GM19328 (cell line): ENCODE results near the gene CSF1R.
"Not testable (repeated sequence)": the region's sequence is repeated elsewhere in the genome, so short reads cannot be mapped to it uniquely, and the experiment has no call there.

ENCODE experiments used
- ATAC-seq: cut with Tn5 transposase; IDR thresholded peaks from one replicate; pipeline ENCODE4 v1.9.1; 2021; ENCODE audit warnings: mild to moderate bottlenecking, moderate library complexity; ENCODE audit not compliant: unreplicated experiment

Gene CSF1R

DNA sequence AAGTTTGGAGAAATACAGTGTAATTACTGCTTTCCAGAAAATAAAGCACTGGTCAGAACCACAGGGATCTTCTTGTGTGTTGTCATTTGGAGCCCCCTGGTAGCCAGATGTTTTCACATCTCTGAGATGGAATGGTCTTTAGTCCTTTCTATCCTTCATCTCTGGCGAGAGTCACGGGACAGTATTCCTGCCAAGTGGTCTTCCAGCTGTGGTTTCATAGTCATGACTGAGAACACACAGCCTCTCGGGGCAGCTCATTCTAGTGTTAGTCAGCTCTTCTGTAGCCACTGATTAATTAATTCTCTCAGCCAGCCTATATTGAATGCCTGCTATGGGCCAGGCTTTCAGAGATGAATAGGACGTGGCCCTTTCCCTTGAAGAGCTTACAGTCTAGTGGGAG lies 51.7 kb downstream of the CSF1R start:
- ATAC-seq = no peak

DNA sequence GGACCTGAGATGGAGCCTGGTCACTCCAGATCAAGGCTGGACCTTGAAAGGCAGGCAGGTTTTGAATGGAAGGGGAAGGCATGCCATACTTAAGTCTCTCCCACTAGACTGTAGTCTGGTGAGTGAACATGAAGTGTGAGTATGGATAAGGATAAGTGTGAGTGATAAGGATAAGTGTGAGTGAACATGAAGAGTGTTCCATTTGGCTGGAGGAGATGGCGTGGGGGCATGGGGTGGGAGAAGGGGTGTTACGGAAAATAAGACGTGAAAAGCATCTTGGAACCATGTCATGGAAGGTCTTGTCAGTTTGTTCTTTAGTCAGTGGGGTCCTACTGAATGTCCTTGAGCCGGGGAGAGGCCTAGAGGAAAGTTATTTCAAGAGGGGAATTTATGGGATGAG lies 53.0 kb downstream of the CSF1R start:
- ATAC-seq = no peak

DNA sequence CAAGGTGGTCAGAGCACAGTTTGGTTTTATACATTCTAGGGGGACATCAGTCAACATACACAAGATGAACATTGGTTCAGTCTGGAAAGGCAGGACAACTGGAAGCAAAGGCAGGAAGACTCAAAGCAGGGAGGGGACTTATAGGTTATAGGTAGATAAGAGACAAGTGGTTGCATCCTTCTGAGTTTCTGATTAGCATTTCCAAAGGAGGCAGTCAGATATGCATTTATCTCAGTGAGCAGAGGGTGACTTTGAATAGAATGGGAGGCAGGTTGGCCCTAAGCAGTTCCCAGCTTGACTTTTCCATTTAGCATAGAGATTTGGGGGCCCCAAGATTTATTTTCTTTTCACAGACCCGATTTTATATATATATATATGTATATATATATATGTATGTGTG lies 58.3 kb downstream of the CSF1R start:
- not testable (repeated sequence) for ATAC-seq

DNA sequence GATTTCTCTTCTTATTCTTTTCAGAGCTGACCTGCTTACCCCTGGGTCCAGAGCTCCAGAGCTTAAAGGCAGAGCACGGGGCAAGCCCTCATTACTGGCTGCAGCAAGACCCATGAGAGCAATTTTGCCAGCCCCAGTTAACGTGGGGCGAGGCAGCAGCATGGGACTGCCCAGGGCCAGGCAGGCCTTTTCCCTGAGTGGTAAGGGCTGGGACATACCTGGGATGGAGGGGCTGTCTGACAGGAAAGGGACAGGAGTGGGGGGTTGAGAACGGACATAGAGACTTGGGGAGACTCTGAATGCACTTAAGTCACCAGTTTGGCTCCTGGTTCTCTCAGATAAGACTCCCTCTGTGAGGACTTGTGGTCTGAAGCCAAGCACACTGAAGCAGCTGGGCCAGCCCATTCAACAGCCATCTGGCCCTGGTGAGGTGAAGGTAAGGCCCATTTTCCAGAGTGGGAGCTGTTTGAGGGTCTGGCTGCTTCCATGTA lies 59.6 kb downstream of the CSF1R start:
- ATAC-seq = no peak

DNA sequence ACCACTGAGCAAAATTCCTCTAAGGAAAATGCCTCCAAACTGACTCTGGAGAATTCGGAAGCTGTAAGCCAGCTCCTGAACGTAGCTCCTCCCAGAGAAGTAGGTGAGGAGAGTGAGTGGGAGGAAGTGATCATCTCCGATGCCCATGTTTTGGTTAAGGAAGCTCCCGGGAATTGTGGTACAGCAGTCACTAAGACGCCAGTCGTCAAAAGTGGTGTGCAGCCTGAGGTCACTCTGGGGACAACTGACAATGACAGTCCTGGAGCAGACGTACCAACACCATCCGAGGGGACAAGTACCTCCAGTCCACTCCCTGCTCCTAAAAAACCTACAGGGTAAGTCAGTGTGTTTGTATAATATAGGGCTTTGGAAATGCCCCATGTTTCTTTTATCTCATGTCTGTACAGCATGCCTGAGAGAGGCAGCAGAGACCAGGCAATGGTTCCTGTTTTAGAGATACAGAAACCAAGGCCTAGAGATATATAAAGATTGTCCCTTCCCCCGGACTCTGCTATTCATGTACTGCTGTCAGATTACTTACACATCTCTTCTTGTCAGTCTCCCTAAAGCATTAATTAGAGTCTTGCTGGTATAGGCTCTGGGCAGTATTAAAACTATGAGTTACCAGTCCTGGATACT lies 61.9 kb downstream of the CSF1R start:
- ATAC-seq = no peak

DNA sequence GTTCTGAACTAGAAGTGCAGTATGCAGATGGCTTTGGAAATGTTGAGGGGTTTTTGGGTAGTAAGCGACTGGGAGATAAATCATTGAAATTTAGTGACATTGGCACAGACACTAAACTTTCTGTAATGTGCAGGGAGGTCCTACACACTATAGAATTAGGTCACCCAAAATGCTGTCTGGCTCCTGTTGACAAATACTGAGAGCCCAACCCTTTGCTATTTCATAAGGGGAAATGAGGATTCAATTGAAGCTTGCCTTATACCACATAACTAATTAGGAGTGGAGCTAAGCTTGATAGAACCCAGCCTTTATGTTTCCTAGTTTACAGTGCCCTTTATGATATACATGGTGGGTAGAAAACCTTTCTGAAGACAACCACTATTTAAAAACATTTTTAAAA lies 63.2 kb downstream of the CSF1R start:
- ATAC-seq = no peak

DNA sequence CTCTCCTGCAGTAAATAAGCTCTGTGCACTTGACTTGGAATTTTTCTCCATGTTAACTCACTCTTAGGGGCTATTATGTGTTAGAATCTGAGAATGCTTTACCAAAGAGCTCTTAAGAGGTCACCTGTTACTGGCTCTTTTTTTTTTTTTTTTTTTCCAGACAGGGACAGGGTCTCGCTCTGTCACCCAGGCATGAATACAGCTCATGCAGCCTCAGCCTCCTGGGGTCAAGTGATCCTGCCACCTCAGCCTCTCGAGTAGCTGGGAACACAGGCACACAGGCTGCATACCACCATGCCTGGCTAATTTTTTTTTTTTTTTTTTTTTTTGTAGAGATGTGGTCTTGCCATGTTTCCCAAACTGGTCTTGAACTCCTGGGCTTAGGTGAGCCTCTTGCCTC lies 63.7 kb downstream of the CSF1R start:
- ATAC-seq = no peak

DNA sequence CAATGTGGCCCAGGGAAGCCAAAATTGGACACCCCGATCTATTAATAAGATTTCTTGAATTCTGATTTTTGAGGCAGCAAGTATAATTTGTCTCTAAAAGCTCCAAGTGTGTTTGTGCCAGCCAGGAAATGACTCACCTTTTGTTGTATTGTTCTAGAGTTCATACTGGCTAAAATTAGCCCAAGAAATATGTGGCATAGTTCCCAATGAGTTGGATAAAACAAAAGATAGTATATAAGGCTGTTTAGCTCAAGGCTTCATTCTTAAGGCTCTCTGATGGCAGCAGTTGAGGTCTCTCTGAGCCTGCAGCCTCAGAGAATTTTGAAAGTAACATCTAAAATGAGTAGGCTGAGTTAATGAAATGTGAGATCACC lies 64.2 kb downstream of the CSF1R start:
- no peak for ATAC-seq

DNA sequence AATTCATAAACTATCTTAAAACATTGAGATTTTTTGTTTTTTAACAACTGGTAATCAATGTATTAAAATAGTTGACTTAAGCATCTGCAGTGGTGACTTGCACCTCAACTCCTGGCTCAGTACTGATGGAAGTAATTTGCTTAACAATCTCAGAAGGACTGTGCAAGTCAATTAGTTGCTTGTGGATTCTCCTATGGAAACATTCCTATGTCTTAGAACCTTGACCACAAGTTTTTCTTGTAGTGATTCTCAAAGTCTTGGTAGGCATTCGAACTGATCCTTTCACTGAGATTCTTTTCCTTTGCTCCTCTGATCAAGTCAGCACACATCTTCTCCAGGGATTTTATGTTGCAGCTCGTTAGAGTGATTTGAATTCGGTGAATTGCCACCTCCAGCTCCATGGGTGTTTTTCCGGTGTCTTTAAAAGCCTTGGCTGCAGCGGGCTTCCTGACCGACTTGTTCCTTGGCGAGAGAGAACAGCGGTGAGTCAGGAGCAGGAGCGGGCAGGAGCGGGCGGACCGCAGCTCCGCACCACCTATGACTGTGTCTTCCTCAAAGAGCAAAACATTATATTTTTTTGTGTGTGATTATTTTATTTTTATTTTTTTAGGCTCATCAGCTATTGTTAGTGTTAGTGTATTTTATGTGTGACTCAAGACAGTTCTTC lies 64.7 kb downstream of the CSF1R start:
- no peak for ATAC-seq

DNA sequence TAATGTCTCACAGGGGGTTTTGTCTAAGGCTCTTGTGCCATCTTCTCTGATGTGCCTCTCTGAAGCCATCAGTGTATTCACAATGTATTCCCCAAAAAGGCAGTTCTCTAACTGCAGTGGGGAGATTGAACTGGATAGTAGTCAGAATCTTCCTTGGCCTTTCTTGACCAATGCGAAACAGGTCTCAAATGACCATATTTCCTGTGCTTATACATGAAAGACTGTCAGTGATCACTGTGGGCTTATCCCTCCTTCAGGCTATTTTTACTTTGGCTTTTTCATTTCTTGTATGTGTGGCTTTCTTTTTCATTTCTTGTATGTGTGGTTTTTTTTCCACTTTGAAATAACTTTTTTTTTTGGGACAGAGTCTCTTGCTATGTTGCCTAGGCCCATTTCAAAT lies 66.1 kb downstream of the CSF1R start:
- ATAC-seq = no peak

DNA sequence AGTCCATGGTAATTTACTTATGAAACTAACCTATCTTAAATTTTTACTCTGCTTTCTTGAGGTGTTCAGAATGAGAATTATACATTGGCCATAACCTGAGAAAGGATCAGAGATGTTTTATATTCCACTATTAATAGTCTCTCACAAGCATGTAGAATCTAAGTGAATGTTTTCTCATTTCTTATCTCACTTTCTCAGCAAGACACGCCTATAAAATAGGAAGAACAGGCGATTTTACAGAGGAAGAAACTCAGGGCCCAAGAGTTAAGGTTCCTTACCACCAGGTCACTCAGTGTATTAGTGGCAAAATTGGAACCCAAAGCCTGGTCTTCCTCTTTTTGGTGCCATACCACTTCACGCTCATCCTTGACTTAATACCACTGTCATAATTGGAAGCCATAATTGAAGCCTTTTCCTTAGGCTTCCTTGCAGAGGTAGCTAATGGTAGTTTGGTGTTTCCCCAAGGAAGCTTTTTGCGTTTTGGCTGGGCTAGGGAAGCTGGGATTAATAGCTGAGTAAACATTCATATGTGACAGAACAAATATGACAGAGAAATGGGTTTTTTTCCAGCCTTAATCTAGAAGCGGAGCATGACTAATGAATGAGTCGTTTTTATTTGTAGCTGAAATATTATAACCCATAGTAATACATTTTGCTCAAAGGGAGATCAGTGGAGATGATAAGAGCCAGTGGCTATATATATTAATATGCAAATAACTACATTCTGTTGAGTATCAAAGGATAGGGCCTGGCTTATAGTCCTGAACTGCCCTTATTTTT lies 68.9 kb downstream of the CSF1R start:
- no peak for ATAC-seq

DNA sequence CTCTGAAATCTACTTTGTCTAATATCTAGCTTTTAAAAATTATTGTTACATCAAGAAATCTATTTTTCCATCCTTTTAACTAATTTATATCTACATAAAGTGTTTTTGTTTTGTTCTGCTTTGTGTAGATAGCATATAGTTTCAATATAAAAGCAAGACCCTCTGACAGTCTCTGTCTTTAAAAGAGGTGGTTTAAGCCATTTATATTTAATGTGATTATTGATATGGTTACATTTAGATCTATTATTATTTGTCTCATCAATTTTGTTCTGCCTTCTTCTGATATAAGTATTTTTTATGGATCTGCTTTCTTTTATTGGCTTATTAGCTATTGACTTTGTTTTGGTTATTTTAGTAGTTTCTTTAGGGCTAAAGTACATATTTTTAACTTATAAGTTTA lies 69.8 kb downstream of the CSF1R start:
- no peak for ATAC-seq

DNA sequence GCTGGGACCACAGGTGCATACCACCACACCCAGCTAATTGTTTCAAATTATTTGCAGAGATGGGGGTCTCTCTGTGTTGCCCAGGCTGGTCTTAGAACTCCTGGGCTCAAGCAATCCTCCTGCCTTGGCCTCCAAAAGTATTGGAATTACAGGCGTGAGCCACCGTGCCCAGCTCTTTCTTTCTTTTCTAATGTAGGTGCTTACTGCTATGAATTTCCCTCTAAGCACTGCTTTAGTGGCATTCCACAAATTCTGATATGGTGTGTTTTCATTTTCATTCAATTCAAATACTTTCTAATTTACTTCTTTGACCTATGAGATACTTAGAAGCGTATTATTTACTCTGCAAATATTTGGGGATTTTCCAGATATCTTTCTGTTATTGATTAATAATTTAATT lies 70.9 kb downstream of the CSF1R start:
- ATAC-seq = no peak

DNA sequence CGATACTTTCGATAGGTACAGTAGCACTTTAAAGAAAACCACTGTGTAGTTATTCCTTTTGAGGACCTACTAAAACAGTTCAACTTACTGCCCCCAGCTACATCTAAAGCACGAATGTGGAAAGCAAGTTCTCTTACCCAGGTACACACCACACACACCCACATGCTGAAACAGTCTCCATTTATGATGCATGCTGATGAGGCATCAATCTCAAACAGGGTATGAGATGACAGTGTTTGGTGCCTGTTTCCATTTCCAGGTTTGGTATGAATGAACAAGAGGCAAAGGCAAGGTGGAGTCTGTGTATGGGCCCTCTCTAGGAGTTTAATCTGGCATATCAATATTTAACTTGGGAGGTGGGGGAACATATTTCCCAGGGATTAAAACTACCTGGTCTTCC lies 71.9 kb downstream of the CSF1R start:
- ATAC-seq = no peak

DNA sequence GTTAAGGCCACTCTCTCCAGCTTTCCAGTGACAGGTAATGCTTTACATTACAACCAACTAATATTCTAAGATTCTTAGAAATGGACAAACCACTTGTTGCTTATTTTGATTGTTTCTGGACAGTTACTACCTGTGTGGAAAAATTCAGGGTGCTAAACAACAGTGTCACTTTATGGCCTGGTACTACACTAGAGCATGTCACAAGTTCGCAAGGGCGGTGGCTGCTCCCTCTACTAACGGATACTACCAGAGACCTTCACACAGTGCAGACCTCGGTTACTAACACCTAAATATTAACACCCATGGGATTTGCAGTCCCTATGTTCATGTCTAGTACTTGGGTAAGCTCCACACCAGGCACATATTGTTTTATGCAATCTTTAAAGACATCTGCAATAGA lies 72.4 kb downstream of the CSF1R start:
- no peak for ATAC-seq

DNA sequence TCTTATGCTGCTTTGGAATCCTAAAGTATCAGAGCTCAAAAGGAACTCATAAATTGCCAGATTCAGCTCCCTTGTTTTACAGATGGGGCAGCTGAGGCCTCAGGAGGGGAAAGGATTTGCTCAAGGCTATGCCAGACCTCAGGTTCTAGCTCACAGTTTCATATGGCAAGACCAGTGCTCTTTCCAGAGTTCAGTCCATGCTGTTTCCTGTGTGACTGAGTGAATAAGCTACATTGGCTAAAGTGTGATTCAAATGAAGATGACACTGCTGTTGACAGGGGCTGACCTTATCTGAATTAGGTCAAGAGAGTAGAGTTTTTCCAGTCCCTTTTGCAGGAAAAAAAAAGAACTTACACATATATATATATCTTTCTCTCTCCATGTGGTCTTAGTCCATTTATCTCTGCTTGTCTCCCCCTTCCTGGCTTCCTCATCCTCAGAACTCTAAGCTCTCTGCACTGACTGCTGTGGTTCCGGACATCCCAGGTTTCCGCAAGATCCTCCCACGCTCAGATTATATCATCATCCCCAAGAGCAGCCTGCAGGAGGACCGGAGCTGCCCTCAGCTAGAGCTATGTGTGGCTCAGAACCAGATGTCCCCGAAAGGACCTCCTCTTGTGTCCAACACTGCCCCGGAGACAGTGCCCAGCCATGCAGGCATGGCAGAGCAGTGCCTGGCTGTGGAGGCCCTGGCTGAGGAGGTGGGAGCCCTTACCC lies 76.5 kb downstream of the CSF1R start:
- ATAC-seq = no peak

DNA sequence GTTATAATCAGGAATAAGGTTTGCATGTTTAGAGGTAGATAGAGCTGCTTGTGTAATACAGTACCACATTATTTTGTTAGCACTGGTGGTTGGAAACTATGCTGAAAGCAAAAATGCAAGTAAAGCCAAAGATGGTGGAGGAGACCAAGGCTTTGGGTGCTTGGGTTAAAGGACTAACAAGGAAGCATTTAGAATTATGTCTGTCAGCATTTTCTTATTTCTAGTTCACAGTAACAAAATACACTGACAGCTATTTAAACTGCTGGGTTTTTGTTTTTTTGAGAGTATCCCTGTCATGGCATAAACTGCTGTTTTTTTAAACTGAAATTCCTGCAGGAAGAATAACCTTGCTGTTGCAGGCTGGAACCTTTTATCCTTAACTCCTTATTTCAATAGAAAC lies 79.3 kb downstream of the CSF1R start:
- no peak for ATAC-seq

DNA sequence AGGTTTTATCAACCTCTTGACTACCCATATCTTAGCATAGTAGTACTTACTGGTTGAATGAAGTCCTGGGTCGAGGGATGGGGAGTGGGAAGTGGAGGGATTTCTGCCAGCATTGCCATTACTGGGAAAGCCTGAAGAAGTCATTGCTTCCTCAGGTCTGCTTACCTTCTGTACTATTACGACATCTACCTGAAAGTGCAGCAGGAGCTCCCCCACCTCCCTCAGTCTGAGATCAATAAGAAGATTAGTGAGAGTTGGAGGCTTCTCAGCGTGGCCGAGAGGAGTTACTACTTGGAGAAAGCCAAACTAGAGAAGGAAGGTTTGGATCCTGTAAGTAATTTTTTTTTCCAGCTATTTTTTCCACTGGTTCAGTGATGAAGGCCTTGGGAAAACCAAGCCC lies 80.0 kb downstream of the CSF1R start:
- ATAC-seq = no peak
